H9 (cell line): Measurements from ENCODE around the gene ATP13A1. TPM values are rescaled to one million over a fixed set of nuclear protein-coding genes. Genes with fewer than 3 reads are reported as not detected.
"Not testable (repeated sequence)": the region's sequence is repeated elsewhere in the genome, so short reads cannot be mapped to it uniquely, and the experiment has no call there.

Experiments
- DNase-seq: peaks from one replicate; pipeline ENCODE4 v3.0.0-alpha.2; 2017
- H2AFZ ChIP-seq: one replicate; pipeline ENCODE4 v1.6.1; 2013; ENCODE audit warnings: mild to moderate bottlenecking, low read length, control low read depth, moderate library complexity
- H2AK5ac ChIP-seq: 2 replicates; pipeline ENCODE4 v1.6.1; 2013; ENCODE audit warnings: low read length, control low read depth, mixed read lengths; ENCODE audit not compliant: insufficient read length
- H2BK120ac ChIP-seq: one replicate; pipeline ENCODE4 v1.6.1; 2013; ENCODE audit warnings: low read depth, mild to moderate bottlenecking, low read length, control low read depth, inconsistent platforms; ENCODE audit not compliant: poor library complexity, severe bottlenecking
- H2BK12ac ChIP-seq: 2 replicates; pipeline ENCODE4 v1.6.1; 2013; ENCODE audit warnings: low read length, control low read depth, mixed read lengths, low read depth; ENCODE audit not compliant: insufficient read length
- H2BK15ac ChIP-seq: 2 replicates; pipeline ENCODE4 v1.6.1; 2013; ENCODE audit warnings: low read depth, low read length, control low read depth
- H2BK20ac ChIP-seq: one replicate; pipeline ENCODE4 v1.6.1; 2013; ENCODE audit warnings: low read depth, mild to moderate bottlenecking, low read length, control low read depth, inconsistent platforms; ENCODE audit not compliant: poor library complexity, severe bottlenecking
- H2BK5ac ChIP-seq: 2 replicates; pipeline ENCODE4 v1.6.1; 2013; ENCODE audit warnings: low read length, control low read depth, mixed read lengths; ENCODE audit not compliant: insufficient read length
- H3K14ac ChIP-seq: 2 replicates; pipeline ENCODE4 v1.6.1; 2013; ENCODE audit warnings: low read length, control low read depth; ENCODE audit not compliant: insufficient read depth
- H3K18ac ChIP-seq: 2 replicates; pipeline ENCODE4 v1.6.1; 2013; ENCODE audit warnings: low read depth, mild to moderate bottlenecking, mixed read lengths, low read length, control low read depth; ENCODE audit not compliant: insufficient read length
- H3K23ac ChIP-seq: 2 replicates; pipeline ENCODE4 v1.6.1; 2013; ENCODE audit warnings: low read length, control low read depth, mixed read lengths, low read depth; ENCODE audit not compliant: insufficient read length
- H3K23me2 ChIP-seq: 2 replicates; pipeline ENCODE4 v1.6.1; 2013; ENCODE audit warnings: low read depth, mild to moderate bottlenecking, mixed read lengths, low read length, control low read depth; ENCODE audit not compliant: insufficient read length, poor library complexity, severe bottlenecking
- H3K27ac ChIP-seq: 2 replicates; pipeline ENCODE4 v1.5.1; 2013; ENCODE audit warnings: low read length, control low read depth, mixed read lengths, low read depth; ENCODE audit not compliant: insufficient read length
- H3K27me3 ChIP-seq: 2 replicates; pipeline ENCODE4 v1.6.1; 2013; ENCODE audit warnings: low read length, control low read depth, inconsistent platforms; ENCODE audit not compliant: insufficient read depth
- H3K4ac ChIP-seq: 2 replicates; pipeline ENCODE4 v1.6.1; 2013; ENCODE audit warnings: low read depth, mild to moderate bottlenecking, control low read depth, inconsistent platforms, low read length, moderate library complexity
- H3K4me1 ChIP-seq: 2 replicates; pipeline ENCODE4 v1.6.1; 2013; ENCODE audit warnings: low read length, control low read depth, inconsistent platforms; ENCODE audit not compliant: insufficient read depth
- H3K4me2 ChIP-seq: 2 replicates; pipeline ENCODE4 v1.6.1; 2013; ENCODE audit warnings: low read length, control low read depth, mixed read lengths; ENCODE audit not compliant: insufficient read length, insufficient read depth
- H3K56ac ChIP-seq: 2 replicates; pipeline ENCODE4 v1.6.1; 2013; ENCODE audit warnings: low read depth, mild to moderate bottlenecking, mixed read lengths, low read length, control low read depth; ENCODE audit not compliant: insufficient read length
- H3K79me1 ChIP-seq: 2 replicates; pipeline ENCODE4 v1.6.1; 2013; ENCODE audit warnings: low read depth, mild to moderate bottlenecking, moderate library complexity, low read length, control low read depth, inconsistent platforms; ENCODE audit not compliant: insufficient read depth, poor library complexity, severe bottlenecking
- H3K79me2 ChIP-seq: 2 replicates; pipeline ENCODE4 v1.6.1; 2013; ENCODE audit warnings: low read length, control low read depth, inconsistent platforms; ENCODE audit not compliant: insufficient read depth
- H3K9ac ChIP-seq: 2 replicates; pipeline ENCODE4 v1.6.1; 2013; ENCODE audit warnings: low read length, control low read depth, mixed read lengths; ENCODE audit not compliant: insufficient read length; ENCODE audit errors: extremely low read depth
- H3K9me3 ChIP-seq: one replicate; pipeline ENCODE4 v1.6.1; 2013; ENCODE audit warnings: low read depth, low read length, inconsistent platforms; ENCODE audit not compliant: control insufficient read depth
- H3T11ph ChIP-seq: one replicate; pipeline ENCODE4 v1.6.1; 2013; ENCODE audit warnings: mild to moderate bottlenecking, low read length, control low read depth, inconsistent platforms
- H4K20me1 ChIP-seq: one replicate; pipeline ENCODE4 v1.6.1; 2013; ENCODE audit not compliant: control insufficient read depth, insufficient read length, insufficient read depth
- H4K5ac ChIP-seq: 2 replicates; pipeline ENCODE4 v1.6.1; 2013; ENCODE audit warnings: low read depth, mild to moderate bottlenecking, mixed read lengths, low read length, control low read depth; ENCODE audit not compliant: insufficient read length
- H4K8ac ChIP-seq: replicated peaks from 2 replicates; pipeline ENCODE4 v1.6.1; 2013; ENCODE audit warnings: low read length, control low read depth, mixed read lengths, low read depth; ENCODE audit not compliant: insufficient read length
- H4K91ac ChIP-seq: 2 replicates; pipeline ENCODE4 v1.6.1; 2013; ENCODE audit warnings: low read depth, mild to moderate bottlenecking, moderate library complexity, mixed read lengths, low read length, control low read depth; ENCODE audit not compliant: insufficient read length
- H3K27ac Mint-ChIP-seq, 3 experiments: 2 replicates in 2 of 3; 3 replicates in 1 of 3; pipeline ENCODE4 v1.8.0; 2020 to 2021; ENCODE audit warnings: mixed read lengths in 3 of 3, mild to moderate bottlenecking in 1 of 3, moderate library complexity in 1 of 3
- H3K27me3 Mint-ChIP-seq: 2 replicates; pipeline ENCODE4 v1.8.0; 2021; ENCODE audit warnings: low read depth, mild to moderate bottlenecking, moderate library complexity, mixed read lengths
- H3K36me3 Mint-ChIP-seq, 3 experiments: 2 replicates in 2 of 3; 3 replicates in 1 of 3; pipeline ENCODE4 v1.8.0; 2020 to 2021; ENCODE audit warnings: low read depth in 3 of 3, mixed read lengths in 3 of 3; ENCODE audit not compliant: insufficient read depth in 1 of 3
- H3K4me1 Mint-ChIP-seq, 2 experiments: 2 replicates each; pipeline ENCODE4 v1.8.0; 2020; ENCODE audit warnings: mixed read lengths in 2 of 2
- H3K4me3 Mint-ChIP-seq, 2 experiments: 2 replicates in 1 of 2; 3 replicates in 1 of 2; pipeline ENCODE4 v1.8.0; 2020 to 2021; ENCODE audit warnings: mild to moderate bottlenecking in 2 of 2, mixed read lengths in 2 of 2, moderate library complexity in 1 of 2
- H3K9me3 Mint-ChIP-seq, 2 experiments: 2 replicates in 1 of 2; 3 replicates in 1 of 2; pipeline ENCODE4 v1.8.0; 2020; ENCODE audit warnings: mild to moderate bottlenecking in 2 of 2, mixed read lengths in 2 of 2, moderate library complexity in 1 of 2
- CTCF ChIP-seq: fragments of 200-600 bp; sonication (generic); conservative IDR thresholded peaks from 3 replicates; pipeline ENCODE4 v1.8.0; 2021; ENCODE audit warnings: antibody characterized with exemption, mild to moderate bottlenecking
- WGBS: extraction: QIAGEN DNeasy Blood & Tissue Kit; methylation state at CpG from one replicate; pipeline ENCODE4 v1.1.7; 2013; ENCODE audit warnings: missing lambda C conversion rate, low lambda C conversion rate, mixed read lengths; ENCODE audit not compliant: insufficient read length; ENCODE audit errors: extremely low coverage; 5-methylcytosine and 5-hydroxymethylcytosine counted together
- total RNA-seq: library from RNA; stranded (reverse); gene quantifications from 2 replicates; pipeline ENCODE4 v1.2.1, GENCODE V29; 2021

The ATP13A1 gene
- total RNA-seq, 1 experiment from 2014 or later = 67.8 TPM

- Mint-ChIP-seq H3K36me3 (peaks cover 16 to 28% (median 27%) of the 10 kb centered on the region in 3 experiments), H3K4me3 (peak within 1 kb of the TSS; percentile 81 to 92), H3K27me3 (no peaks in the 10 kb centered on the region), H3K4me1 (peaks cover 23 to 25% of the 10 kb centered on the region in 2 experiments), H3K9me3 (peaks cover 0 to 3% of the 10 kb centered on the region in 2 experiments; a peak in 2 of 5 replicates), H3K27ac (peak within 1 kb of the TSS; percentile 82 to 99 (median 97))
- H3K9ac ChIP-seq = peak within 1 kb of the TSS; percentile 73
- H2BK12ac ChIP-seq = no peak within 1 kb of the TSS
- H3K9me3 ChIP-seq = no peaks in the 10 kb centered on the region
- peaks cover 4% of the 10 kb centered on the region; the same call in 1 of the 2 replicates for H3K4me1 ChIP-seq
- no peak within 1 kb of the TSS for H4K5ac ChIP-seq
- H3K56ac ChIP-seq = no peak within 1 kb of the TSS
- peaks cover 16% of the 10 kb centered on the region for H3K23me2 ChIP-seq
- H3K23ac ChIP-seq = no peak within 1 kb of the TSS
- H4K20me1 ChIP-seq = no peaks in the 10 kb centered on the region
- H2BK120ac ChIP-seq = no peak within 1 kb of the TSS
- H2BK20ac ChIP-seq = no peak within 1 kb of the TSS
- no peak for TF ChIP-seq CTCF
- H2BK5ac ChIP-seq = no peak within 1 kb of the TSS
- WGBS = no CpG with 5 or more reads among the region's 36 CpGs
- peak within 1 kb of the TSS; percentile 64 for H3K4me2 ChIP-seq
- no peak within 1 kb of the TSS; the same call in 1 of the 2 replicates for H3K4ac ChIP-seq
- H3K79me1 ChIP-seq = peaks cover 5% of the 10 kb centered on the region
- no peak within 1 kb of the TSS for H4K91ac ChIP-seq
- DNase-seq = peak; percentile 98
- peaks cover 11% of the 10 kb centered on the region; the same call in 1 of the 2 replicates for H3K79me2 ChIP-seq
- H3K27me3 ChIP-seq = no peaks in the 10 kb centered on the region
- H2BK15ac ChIP-seq = no peak within 1 kb of the TSS
- H4K8ac ChIP-seq = no peak within 1 kb of the TSS
- H3K18ac ChIP-seq = peak within 1 kb of the TSS; percentile 45
- no peak within 1 kb of the TSS for H3T11ph ChIP-seq
- no peak within 1 kb of the TSS for H2AFZ ChIP-seq
- peak within 1 kb of the TSS; percentile 27 for H3K27ac ChIP-seq
- peak within 1 kb of the TSS; percentile 66 for H3K14ac ChIP-seq
- no peak within 1 kb of the TSS for H2AK5ac ChIP-seq
Observed at GRCh38 chr19:19668230-19669012, 4.9 kb upstream of the ATP13A1 start, which contains the start of gene ZNF101. Gene ZNF101 (plus strand): TSS chr19:19668839. CDS start chr19:19668964, 125 bp downstream.

GRCh38 chr19:19665420-19665948 lies 2.0 kb upstream of the ATP13A1 start:
- H3K27ac ChIP-seq, H4K20me1 ChIP-seq, H2AK5ac ChIP-seq, H3K4me1 ChIP-seq, H4K8ac ChIP-seq, H3K27ac Mint-ChIP-seq, H3K18ac ChIP-seq, H3K4me2 ChIP-seq, H3K27me3 Mint-ChIP-seq, H3K9me3 Mint-ChIP-seq, H2BK120ac ChIP-seq, H4K91ac ChIP-seq, H2BK12ac ChIP-seq, H3K23ac ChIP-seq, H2BK15ac ChIP-seq, H2BK5ac ChIP-seq, H3K14ac ChIP-seq, H3K27me3 ChIP-seq, DNase-seq, H2BK20ac ChIP-seq, H3K9me3 ChIP-seq, H3K9ac ChIP-seq, H3K4ac ChIP-seq, H3K79me1 ChIP-seq, H2AFZ ChIP-seq, H3T11ph ChIP-seq, H3K56ac ChIP-seq, H4K5ac ChIP-seq: not testable (repeated sequence)
- peaks cover 16% of the 10 kb centered on the region for H3K23me2 ChIP-seq
- no CpG with 5 or more reads among the region's 22 CpGs for WGBS
- Mint-ChIP-seq H3K4me3 (peak overlapping the region in 1 of 2 experiments; percentile 40; a peak in 1 of 5 replicates), H3K4me1 (peaks cover 36% of the 10 kb centered on the region in 2 experiments), H3K36me3 (peaks cover 10 to 15% (median 13%) of the 10 kb centered on the region in 3 experiments)
- H3K79me2 ChIP-seq = peaks cover 22% of the 10 kb centered on the region; the same call in 1 of the 2 replicates
